Astrocyte of the hippocampus (primary cell): ENCODE measurements around the gene NFIX.
"Not testable (repeated sequence)": the region's sequence is repeated elsewhere in the genome, so short reads cannot be mapped to it uniquely, and the experiment has no call there.

Experiments
- DNase-seq: peaks from one replicate; pipeline ENCODE4 v3.0.0; 2011; ENCODE audit warnings: low read depth, low spot score

The NFIX gene

DNA sequence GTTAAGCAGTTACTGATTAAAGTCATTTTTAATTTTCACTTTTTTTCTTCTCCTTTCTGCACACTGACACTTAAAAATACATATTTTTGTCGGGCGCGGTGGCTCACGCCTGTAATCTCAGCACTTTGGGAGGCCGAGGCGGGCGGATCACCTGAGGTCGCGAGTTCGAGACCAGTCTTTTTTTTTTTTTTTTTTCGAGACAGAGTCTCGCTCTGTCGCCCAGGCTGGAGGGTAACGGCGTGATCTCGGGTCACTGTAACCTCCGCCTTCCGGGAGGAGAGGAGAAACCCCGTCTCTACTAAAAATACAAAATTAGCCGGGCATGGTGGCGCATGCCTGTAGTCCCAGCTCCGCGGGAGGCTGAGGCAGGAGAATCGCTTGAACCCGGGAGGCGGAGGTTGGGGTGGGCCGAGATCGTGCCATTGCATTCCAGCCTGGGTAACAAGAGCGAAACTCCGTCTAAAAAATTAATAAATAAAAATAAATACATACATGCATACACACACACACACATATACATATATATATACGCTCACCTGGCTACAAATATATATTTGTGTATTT lies 37.8 kb upstream of the NFIX start:
- DNase-seq: not testable (repeated sequence)

DNA sequence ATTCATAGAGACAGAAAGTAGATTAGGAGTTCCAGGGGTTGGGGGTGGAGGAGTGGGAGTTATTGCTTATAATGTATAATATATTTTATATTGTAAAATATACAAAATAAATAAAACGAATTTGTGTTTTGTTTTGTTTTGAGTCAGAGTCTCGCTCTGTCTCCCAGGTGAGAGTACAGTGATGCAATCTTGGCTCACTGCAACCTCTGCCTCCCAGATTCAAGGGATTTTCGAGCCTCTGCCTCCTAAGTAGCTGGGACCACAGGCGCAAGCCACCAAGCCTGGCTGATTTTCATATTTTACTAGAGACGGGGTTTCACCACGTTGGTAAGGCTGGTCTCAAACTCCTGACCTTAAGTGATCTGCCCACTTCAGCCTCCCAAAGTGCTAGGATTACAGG lies 35.8 kb upstream of the NFIX start:
- DNase-seq: no peak

DNA sequence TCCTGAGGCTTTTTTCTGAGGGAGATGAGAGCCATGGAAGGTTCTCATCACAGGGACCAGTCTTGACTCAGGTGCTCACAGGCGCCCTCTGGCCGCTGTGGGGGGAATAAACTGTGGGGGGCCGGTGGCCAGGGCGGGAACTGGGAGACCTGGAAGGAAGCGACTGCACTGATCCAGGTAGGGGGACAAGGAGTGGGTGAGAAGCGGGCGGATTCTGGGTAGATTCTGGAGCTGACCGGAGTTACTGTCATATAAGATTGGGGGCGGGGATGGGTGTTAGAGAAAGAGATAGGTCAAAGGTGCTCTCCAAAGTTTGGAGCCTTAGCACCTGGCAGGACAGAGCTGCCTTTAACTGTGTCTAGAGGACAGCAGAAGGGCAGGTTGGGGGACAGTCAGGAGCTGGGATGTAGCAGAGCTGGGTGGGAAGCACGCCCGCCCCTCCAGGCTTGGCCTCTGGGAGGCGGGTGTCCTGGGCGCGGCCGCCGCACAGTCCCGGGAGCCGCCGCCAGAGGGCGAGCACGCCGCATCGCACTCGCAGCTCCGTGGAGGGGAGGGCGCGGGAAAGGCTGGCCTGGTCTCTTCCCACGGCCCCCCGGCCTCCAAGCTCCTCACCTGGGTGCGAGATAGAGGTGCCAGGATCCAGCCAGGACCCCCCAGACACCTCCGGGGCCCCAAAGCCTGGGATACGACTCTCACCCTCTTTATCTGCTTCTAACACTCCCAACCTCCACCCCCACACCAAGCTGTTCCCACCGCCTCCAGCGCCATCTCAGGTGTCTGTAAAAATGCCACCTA lies 30.1 kb upstream of the NFIX start:
- DNase-seq: peak; percentile 90

DNA sequence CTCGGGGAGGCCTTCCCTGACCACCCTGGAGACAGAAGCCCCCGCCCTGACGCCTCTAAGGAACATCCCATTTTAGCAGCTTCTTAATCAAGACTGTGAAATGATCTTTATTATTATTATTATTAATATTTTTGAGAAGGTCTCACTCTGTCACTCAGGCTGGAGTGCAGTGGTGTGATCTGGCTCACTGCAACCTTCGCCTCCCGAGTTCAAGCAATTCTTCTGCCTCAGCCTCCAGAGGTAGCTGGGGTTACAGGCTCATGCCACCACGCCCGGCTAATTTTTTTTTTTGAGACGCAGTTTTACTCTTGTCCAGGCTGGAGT lies 29.5 kb upstream of the NFIX start:
- no peak for DNase-seq

- no peak for DNase-seq
Observed at GRCh38 chr19:12967907-12968306, 27.4 kb upstream of the NFIX start.

DNA sequence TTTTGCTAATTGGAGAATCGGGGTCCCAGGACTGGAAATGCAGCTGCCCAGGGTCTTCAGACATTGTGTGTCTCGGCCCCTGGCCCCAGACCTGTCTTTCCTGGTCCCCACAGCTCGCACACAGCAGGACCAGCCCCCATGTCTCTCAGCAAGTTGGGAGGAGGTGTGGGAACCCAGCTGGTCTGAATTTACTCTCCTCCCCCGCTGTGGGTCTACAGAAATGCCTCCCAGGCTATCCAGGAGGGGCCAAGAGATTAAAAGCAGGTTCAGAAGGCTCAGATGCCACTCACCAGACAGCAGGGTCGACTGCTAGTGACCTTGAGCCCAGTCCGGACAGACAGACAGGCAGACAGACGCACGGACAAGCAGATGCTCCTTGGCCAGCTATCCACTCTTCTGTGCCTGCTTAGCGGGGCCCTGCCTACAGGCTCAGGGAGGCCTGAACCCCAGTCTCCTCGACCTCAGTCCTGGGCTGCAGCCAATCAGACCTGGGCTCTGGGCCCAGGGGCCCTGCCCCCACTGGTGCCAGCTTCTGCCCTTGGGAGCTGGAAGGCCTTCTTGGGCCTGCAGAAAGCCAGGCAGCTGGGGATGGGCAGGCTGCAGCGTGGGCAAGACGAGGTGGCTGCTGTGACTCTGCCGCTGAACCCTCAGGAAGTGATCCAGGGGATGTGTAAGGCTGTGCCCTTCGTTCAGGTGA lies 25.8 kb upstream of the NFIX start, which contains the start of gene DAND5:
TSS of gene DAND5 (plus strand) at position 285 of the 697 bp plus-strand sequence. CDS start at position 370, 85 bp downstream.
- DNase-seq: peak; percentile 29

DNA sequence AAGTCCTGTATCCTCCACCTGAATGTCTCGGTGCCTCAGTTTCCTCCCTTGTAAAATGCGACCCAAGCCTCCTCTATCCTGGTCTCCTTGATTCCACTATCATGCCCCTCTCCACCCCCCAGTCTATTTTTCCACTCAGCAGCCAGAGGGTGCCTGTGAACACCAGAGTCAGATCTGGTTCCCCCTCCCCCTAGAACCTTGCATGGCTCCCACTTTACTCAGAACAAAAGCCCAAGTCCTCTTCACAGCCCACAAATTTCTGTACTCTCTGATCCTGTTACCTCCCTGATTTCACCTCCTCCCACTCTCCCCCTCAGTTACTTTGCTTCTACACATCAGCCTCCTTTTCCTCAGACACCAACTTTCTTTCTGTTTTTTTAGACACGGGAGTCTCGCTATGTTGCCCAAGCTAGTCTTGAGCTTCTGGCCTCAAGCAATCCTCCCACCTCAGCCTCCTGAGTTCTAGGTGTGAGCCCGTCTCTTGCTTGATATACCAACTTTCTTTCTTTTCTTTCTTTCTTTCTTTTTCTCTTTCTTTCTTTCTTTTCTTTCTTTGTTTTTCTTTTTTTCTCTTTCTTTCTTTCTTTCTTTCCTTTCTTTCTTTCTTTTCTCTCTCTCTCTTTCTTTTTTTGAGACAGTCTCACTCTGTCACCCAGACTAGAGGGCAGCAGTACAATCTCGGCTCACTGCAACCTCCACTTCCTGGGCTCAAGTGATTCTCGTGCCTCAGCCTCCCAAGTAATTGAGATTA lies 25.0 kb upstream of the NFIX start:
- DNase-seq: no peak

- no peak for DNase-seq
Observed at GRCh38 chr19:12973236-12973635, 22.0 kb upstream of the NFIX start.

DNA sequence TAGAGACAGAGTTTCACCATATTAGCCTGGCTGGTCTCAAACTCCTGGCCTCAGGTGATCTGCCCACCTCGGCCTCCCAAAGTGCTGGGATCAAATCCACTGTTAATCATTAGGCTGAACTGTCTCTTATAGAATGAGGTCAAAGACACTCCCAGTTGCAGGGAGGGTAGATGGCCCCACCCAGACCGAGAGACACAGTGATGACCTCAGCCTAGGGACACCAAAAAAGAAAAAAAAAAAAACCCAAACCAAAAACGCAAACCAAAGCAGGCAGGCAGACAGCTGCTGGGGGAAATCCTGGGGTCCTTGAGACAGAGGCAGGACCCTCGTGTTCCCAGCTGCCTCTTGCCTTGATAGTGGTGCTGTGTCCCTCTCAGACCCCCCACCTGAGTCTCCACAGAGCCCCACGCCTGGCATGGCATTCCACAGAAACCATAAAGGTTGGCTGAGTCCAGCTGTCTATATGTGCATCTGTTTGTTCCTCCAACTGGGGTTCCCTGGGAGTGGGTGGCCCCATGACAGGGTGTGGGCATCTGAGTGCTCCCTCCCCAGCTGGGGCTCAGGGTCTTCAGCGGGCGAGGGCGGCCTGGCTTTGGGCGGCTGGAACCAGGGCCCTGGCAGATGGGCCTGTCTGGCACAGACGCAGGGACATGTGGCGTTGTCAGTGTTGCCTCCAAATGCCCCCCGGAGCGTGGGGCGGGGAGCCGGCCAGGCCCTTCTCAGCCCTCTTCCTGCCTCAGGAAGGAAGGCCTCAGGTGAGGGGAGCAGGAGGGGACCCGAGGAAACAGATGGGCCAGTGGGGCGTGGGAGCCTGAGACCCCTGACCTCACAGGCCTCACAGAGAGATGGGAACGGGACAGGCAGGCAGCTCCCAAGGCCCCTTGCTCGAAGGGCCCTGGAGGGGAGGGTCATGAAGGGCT lies 20.7 kb upstream of the NFIX start:
- DNase-seq: no peak

DNA sequence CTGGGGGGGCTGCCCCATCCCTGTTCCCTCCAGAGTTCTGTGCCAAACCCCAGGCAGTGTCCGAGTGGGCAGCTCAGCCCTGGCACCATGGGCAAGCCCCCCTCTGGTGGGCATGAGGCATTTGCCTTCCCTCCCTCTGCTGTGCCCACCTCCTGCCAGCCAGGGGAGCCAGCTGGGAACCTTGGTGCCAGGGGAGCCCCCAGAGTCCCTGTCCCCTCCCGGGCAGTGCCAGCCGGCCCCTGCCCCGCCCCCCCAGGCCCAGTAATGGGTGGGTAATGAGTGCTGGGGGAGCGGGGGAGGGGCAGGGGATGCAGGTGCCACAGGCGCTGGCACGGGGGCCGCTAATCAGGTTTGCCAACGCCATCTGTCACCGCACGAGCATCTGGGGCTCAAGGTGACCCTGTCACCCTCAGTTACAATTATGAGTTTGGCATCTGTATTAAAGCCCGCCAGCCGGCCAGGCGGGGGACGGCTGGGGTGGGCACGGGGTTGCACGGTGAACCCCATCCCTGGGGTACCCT lies 20.0 kb upstream of the NFIX start:
- no peak for DNase-seq

GRCh38 chr19:12976109-12976508 lies 19.2 kb upstream of the NFIX start:
- DNase-seq: not testable (repeated sequence)

DNA sequence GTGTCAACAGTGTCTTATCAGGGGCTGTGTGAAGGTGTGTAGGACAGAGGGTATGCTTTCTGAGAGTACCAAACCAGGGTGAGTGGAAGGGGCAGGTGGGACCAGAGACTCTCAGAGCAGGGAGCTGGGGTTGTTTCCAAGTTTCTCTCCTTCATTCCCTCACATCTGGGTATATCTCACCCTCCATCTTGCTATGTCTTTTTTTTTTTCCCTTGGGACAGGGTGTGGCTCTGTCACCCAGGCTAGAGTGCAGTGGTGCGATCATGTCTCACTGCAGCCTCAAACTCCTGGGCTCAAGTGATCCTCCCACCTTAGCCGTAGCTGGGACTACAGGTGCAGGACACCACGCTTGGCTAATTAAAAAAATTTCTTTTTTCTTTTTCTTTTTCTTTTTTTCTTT lies 15.3 kb upstream of the NFIX start:
- no peak for DNase-seq

GRCh38 chr19:12982648-12983047 lies 12.6 kb upstream of the NFIX start:
- DNase-seq: no peak

GRCh38 chr19:12983091-12983490 lies 12.2 kb upstream of the NFIX start:
- DNase-seq: no peak

- DNase-seq: peak; percentile 96
Observed at GRCh38 chr19:12983542-12984142, 11.6 kb upstream of the NFIX start.

- DNase-seq: no peak
Observed at GRCh38 chr19:12984143-12984627, 11.1 kb upstream of the NFIX start.

- DNase-seq: no peak
Observed at GRCh38 chr19:12984683-12985048, 10.6 kb upstream of the NFIX start.

GRCh38 chr19:12985049-12985776 lies 10.1 kb upstream of the NFIX start:
- peak; percentile 63 for DNase-seq

GRCh38 chr19:12986726-12987125 lies 8.5 kb upstream of the NFIX start:
- no peak for DNase-seq

GRCh38 chr19:12987190-12987589 lies 8.1 kb upstream of the NFIX start:
- DNase-seq: peak; percentile 0
